RWPE2 (cell line): ENCODE data around the gene TRPC3.

Experiments
- ATAC-seq: fragments of 200-7000 bp; cut with Tn5 transposase; 3 replicates; pipeline ENCODE4 v1.9.1; 2021; ENCODE audit warnings: low read depth
- DNase-seq: peaks from one replicate; pipeline ENCODE4 v3.0.0-alpha.2; 2020; ENCODE audit warnings: low spot score
- H3K27ac ChIP-seq: fragments of 450-650 bp; 2 replicates; pipeline ENCODE4 v1.5.1; 2017; ENCODE audit warnings: mild to moderate bottlenecking; ENCODE audit not compliant: poor library complexity, severe bottlenecking
- H3K27me3 ChIP-seq: fragments of 250-450 bp; sonication (Bioruptor Pico); 2 replicates; pipeline ENCODE4 v1.5.1; 2021; ENCODE audit warnings: mild to moderate bottlenecking, moderate library complexity; ENCODE audit not compliant: insufficient read depth, poor library complexity, severe bottlenecking
- H3K36me3 ChIP-seq: fragments of 250-450 bp; sonication (Bioruptor Pico); 2 replicates; pipeline ENCODE4 v1.5.1; 2020; ENCODE audit warnings: low read depth, mild to moderate bottlenecking, moderate library complexity
- H3K4me1 ChIP-seq: fragments of 250-450 bp; sonication (Bioruptor Pico); 2 replicates; pipeline ENCODE4 v1.5.1; 2021; ENCODE audit warnings: mild to moderate bottlenecking, moderate library complexity; ENCODE audit not compliant: insufficient read depth, poor library complexity, severe bottlenecking
- H3K4me3 ChIP-seq: fragments of 250-450 bp; sonication (Bioruptor Pico); 2 replicates; pipeline ENCODE4 v1.5.1; 2021; ENCODE audit warnings: mild to moderate bottlenecking, moderate library complexity; ENCODE audit not compliant: severe bottlenecking
- H3K9me3 ChIP-seq: fragments of 250-450 bp; sonication (Bioruptor Pico); 2 replicates; pipeline ENCODE4 v1.5.1; 2021; ENCODE audit warnings: mild to moderate bottlenecking, moderate library complexity; ENCODE audit not compliant: severe bottlenecking
- TF ChIP-seq, protein P1 (sequence below): fragments of 450-650 bp; IDR thresholded peaks from one replicate; pipeline ENCODE4 v1.5.1; 2017; ENCODE audit warnings: mild to moderate bottlenecking, moderate library complexity; ENCODE audit not compliant: poor library complexity, severe bottlenecking

Gene TRPC3

GRCh38 chr4:121873604-121874003, 78.3 kb downstream of the TRPC3 start:
- no peaks in the 10 kb centered on the region for H3K4me1 ChIP-seq
- no peak overlapping the region for H3K27ac ChIP-seq
- no peak for ATAC-seq
- no peaks in the 10 kb centered on the region for H3K27me3 ChIP-seq
- no peaks in the 10 kb centered on the region for H3K9me3 ChIP-seq
- TF ChIP-seq, protein P1, sequence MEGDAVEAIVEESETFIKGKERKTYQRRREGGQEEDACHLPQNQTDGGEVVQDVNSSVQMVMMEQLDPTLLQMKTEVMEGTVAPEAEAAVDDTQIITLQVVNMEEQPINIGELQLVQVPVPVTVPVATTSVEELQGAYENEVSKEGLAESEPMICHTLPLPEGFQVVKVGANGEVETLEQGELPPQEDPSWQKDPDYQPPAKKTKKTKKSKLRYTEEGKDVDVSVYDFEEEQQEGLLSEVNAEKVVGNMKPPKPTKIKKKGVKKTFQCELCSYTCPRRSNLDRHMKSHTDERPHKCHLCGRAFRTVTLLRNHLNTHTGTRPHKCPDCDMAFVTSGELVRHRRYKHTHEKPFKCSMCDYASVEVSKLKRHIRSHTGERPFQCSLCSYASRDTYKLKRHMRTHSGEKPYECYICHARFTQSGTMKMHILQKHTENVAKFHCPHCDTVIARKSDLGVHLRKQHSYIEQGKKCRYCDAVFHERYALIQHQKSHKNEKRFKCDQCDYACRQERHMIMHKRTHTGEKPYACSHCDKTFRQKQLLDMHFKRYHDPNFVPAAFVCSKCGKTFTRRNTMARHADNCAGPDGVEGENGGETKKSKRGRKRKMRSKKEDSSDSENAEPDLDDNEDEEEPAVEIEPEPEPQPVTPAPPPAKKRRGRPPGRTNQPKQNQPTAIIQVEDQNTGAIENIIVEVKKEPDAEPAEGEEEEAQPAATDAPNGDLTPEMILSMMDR: no peak
- no peak for DNase-seq
- H3K36me3 ChIP-seq: no peaks in the 10 kb centered on the region
- H3K4me3 ChIP-seq: no peak overlapping the region

DNA sequence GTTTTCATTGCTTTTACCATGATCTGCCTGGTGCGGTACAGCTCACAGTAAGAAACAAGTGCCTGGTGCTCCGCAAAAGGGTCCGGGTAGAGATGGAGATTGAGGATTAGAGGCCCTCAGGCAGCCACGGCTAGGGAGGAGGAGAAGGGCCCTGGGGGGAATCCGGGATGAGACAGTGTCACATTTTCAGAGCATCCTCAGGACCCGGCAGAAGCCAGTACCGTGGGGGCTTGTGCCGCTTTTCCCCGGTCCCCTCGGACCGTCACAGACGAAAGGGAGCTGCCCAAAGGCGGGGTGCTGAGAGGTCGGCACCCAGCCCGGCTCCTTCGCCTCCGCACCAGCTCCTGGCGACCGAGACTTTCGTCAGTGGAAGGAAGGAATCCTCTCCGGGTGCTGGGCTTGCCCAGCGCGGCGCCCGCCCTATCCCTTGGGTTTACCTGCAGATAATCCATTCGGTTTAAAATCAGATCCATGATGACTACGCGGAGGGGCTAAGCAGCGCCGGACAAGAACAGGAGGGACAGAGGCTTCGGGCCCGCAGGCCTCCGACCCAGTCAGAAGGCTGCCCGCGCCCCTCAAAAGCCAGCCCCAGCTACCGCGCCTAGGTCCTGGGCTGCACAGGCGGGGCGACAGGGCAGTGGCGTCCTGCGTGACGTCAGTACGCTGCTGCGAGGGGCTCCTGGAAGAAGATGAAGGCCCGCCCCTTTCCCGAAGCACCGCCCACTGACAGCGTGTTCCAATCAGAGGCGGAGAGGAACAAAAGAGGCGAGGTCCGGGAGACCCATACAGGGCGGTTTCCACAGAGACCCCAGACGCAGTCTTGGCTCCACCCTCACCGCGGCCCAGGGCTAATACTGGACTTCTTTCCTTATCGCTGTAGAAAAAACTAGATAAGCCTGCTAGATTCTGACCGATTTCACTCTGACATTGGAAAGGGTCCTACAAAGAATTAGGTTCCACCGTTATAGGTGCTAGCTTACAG, 81.7 kb downstream of the TRPC3 start, which contains the start of gene BBS7:
BBS7 (minus strand) TSS at position 634 of the 982 bp plus-strand sequence; CDS start at position 473, 161 bp downstream.
- H3K4me3 ChIP-seq: peak within 1 kb of the TSS; percentile 88

GRCh38 chr4:121863799-121864198, 88.1 kb downstream of the TRPC3 start:
- Histone ChIP-seq H3K27me3 (no peaks in the 10 kb centered on the region), H3K4me1 (no peaks in the 10 kb centered on the region), H3K9me3 (no peaks in the 10 kb centered on the region), H3K36me3 (peaks cover 75% of the 10 kb centered on the region), H3K4me3 (no peak overlapping the region), H3K27ac (no peak overlapping the region)
- TF ChIP-seq, protein P1: no peak
- DNase-seq (no peak), ATAC-seq (no peak)

More for the DNA sequence above, 81.7 kb downstream of the TRPC3 start, which contains the start of gene BBS7:
- H3K27ac ChIP-seq: peak within 1 kb of the TSS; percentile 39
- no peaks in the 10 kb centered on the region for H3K27me3 ChIP-seq
- no peaks in the 10 kb centered on the region for H3K9me3 ChIP-seq
- DNase-seq: peak; percentile 95
- TF ChIP-seq, protein P1: no peak
- H3K4me1 ChIP-seq: no peaks in the 10 kb centered on the region
- H3K36me3 ChIP-seq: peaks cover 24% of the 10 kb centered on the region
- peak; percentile 91 for ATAC-seq

DNA sequence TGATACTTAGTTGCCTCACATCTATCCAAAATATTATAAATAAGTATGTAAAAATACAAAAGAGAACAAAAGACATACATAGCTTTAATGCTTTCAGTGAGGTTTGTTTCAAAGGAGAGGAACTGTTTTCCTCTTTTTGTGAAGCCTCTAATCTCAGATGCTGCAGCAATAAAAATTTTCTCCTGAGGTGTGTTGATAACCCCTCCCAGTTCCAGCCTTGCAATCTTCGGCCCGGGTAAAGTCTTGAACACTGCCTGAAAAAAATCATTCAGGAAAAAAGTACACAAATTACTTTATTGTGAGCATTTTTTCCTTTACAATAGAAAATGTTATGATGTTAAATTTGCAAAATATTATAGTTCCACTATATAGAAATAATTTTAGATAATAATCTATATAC, 90.4 kb downstream of the TRPC3 start:
- ATAC-seq: no peak
- no peak for DNase-seq
- Histone ChIP-seq H3K4me3 (no peak overlapping the region), H3K27me3 (no peaks in the 10 kb centered on the region), H3K9me3 (no peaks in the 10 kb centered on the region), H3K27ac (no peak overlapping the region), H3K36me3 (peaks cover 68% of the 10 kb centered on the region), H3K4me1 (no peaks in the 10 kb centered on the region)
- TF ChIP-seq, protein P1: no peak
